H1 (cell line): ENCODE measurements around the gene UGGT2. TPM values are rescaled to one million over a fixed set of nuclear protein-coding genes. Genes with fewer than 3 reads are reported as not detected.
"Not testable (repeated sequence)": the region's sequence is repeated elsewhere in the genome, so short reads cannot be mapped to it uniquely, and the experiment has no call there.

ENCODE experiments used
- CTCF ChIA-PET: fragments of 300-600 bp; sonication (Branson Sonifier 250); formaldehyde crosslinking; loops from one replicate; lab custom pipeline; 2021; ENCODE audit not compliant: partially characterized antibody; lab: Charles Lee
- POLR2A ChIA-PET: fragments of 300-600 bp; sonication (Branson Sonifier 250); formaldehyde crosslinking; loops from one replicate; lab custom pipeline; 2021; ENCODE audit warnings: inconsistent platforms; ENCODE audit not compliant: partially characterized antibody; lab: Charles Lee
- DNase-seq, 2 experiments: peaks; one replicate each; pipeline versions ENCODE4 v3.0.0 to v3.0.0-alpha.2; 2010 to 2022; ENCODE audit warnings: low spot score in 2 of 2, low read depth in 1 of 2, mixed read lengths in 1 of 2
- FAIRE-seq: peaks from 2 replicates; lab custom pipeline; 2011; peaks lifted over from hg19 to GRCh38; lab: Jason Lieb, UNC
- H2AFZ ChIP-seq: 2 replicates; pipeline ENCODE4 v1.8.1; 2012; ENCODE audit warnings: low read length, inconsistent platforms
- H2AK5ac ChIP-seq: 2 replicates; pipeline ENCODE4 v1.6.1; 2013; ENCODE audit warnings: low read depth, low read length
- H2BK120ac ChIP-seq: replicated peaks from 2 replicates; pipeline ENCODE3; 2013; ENCODE audit warnings: low read depth, low read length, inconsistent platforms
- H2BK12ac ChIP-seq: 2 replicates; pipeline ENCODE4 v1.6.1; 2013; ENCODE audit warnings: low read depth, low read length
- H2BK15ac ChIP-seq: 2 replicates; pipeline ENCODE4 v1.6.1; 2013; ENCODE audit warnings: low read length
- H2BK20ac ChIP-seq: 2 replicates; pipeline ENCODE4 v1.6.1; 2013; ENCODE audit warnings: low read length
- H2BK5ac ChIP-seq: 2 replicates; pipeline ENCODE4 v1.6.1; 2013; ENCODE audit warnings: low read depth, low read length
- H3K14ac ChIP-seq: 2 replicates; pipeline ENCODE4 v1.6.1; 2013; ENCODE audit warnings: inconsistent platforms; ENCODE audit not compliant: insufficient read length
- H3K18ac ChIP-seq: 2 replicates; pipeline ENCODE4 v1.6.1; 2013; ENCODE audit warnings: low read length; ENCODE audit errors: extremely low read depth
- H3K23ac ChIP-seq: 2 replicates; pipeline ENCODE4 v1.6.1; 2013; ENCODE audit warnings: inconsistent platforms; ENCODE audit not compliant: insufficient read length
- H3K23me2 ChIP-seq: 2 replicates; pipeline ENCODE4 v1.6.1; 2013; ENCODE audit warnings: low read depth, low read length
- H3K27ac ChIP-seq: 2 replicates; pipeline ENCODE4 v1.6.1; 2011; ENCODE audit warnings: low read depth, low read length, inconsistent platforms
- H3K27me3 ChIP-seq, 4 experiments: replicated peaks in 1 of 4; 1 replicate in 1 of 4; 2 replicates in 3 of 4; pipeline versions ENCODE4 v1.6.1 to v1.8.1; 2011 to 2013; ENCODE audit warnings: low read length in 3 of 4, mild to moderate bottlenecking in 3 of 4, inconsistent platforms in 2 of 4, mixed read lengths in 2 of 4, moderate library complexity in 1 of 4; ENCODE audit not compliant: control insufficient read depth in 3 of 4, insufficient read depth in 3 of 4; ENCODE audit errors: extremely low read depth in 1 of 4
- H3K36me3 ChIP-seq, 4 experiments: 2 replicates each; pipeline versions ENCODE4 v1.6.1 to v1.8.1; 2011 to 2013; ENCODE audit warnings: mild to moderate bottlenecking in 4 of 4, low read length in 3 of 4, moderate library complexity in 2 of 4, control low read depth in 1 of 4, inconsistent platforms in 1 of 4; ENCODE audit not compliant: insufficient read depth in 4 of 4, control insufficient read depth in 2 of 4
- H3K4ac ChIP-seq: replicated peaks from 2 replicates; pipeline ENCODE3; 2013; ENCODE audit warnings: low read length, low read depth, mixed read lengths, inconsistent platforms; ENCODE audit not compliant: insufficient read length
- H3K4me1 ChIP-seq, 4 experiments: replicated peaks in 1 of 4; 1 replicate in 1 of 4; 2 replicates in 3 of 4; pipeline versions ENCODE4 v1.6.1 to v1.8.1; 2011 to 2013; ENCODE audit warnings: low read length in 3 of 4, inconsistent platforms in 2 of 4, mixed read lengths in 1 of 4; ENCODE audit not compliant: insufficient read depth in 4 of 4, control insufficient read depth in 3 of 4
- H3K4me2 ChIP-seq, 2 experiments: 2 replicates each; pipeline versions ENCODE4 v1.6.1 to v1.8.1; 2011 to 2013; ENCODE audit warnings: low read depth in 2 of 2, low read length in 2 of 2, control low read depth in 1 of 2, inconsistent platforms in 1 of 2, mild to moderate bottlenecking in 1 of 2; ENCODE audit not compliant: insufficient read depth in 1 of 2
- H3K4me3 ChIP-seq, 4 experiments: fragments of 200-600, 300-600 bp in 1 of 4; sonication (generic), shearing (Covaris generic), sonication (Bioruptor Twin) in 1 of 4; 2 replicates each; pipeline versions ENCODE4 v1.5.1 to v1.8.1; 2011 to 2016; ENCODE audit warnings: low read length in 4 of 4, low read depth in 3 of 4, control low read depth in 2 of 4, inconsistent platforms in 2 of 4, mild to moderate bottlenecking in 2 of 4, mixed read lengths in 1 of 4, moderate library complexity in 1 of 4; ENCODE audit not compliant: insufficient read depth in 2 of 4; ENCODE audit errors: extremely low read depth in 1 of 4
- H3K56ac ChIP-seq: replicated peaks from 2 replicates; pipeline ENCODE3; 2013; ENCODE audit warnings: low read depth, mild to moderate bottlenecking, mixed read lengths, low read length, inconsistent platforms; ENCODE audit not compliant: insufficient read length
- H3K79me1 ChIP-seq: 2 replicates; pipeline ENCODE4 v1.6.1; 2013; ENCODE audit warnings: low read depth, low read length, control low read depth
- H3K79me2 ChIP-seq, 2 experiments: 2 replicates each; pipeline versions ENCODE4 v1.6.1 to v1.8.1; 2012 to 2013; ENCODE audit warnings: low read length in 2 of 2, mild to moderate bottlenecking in 2 of 2, inconsistent platforms in 1 of 2; ENCODE audit not compliant: insufficient read depth in 2 of 2, control insufficient read depth in 1 of 2
- H3K9ac ChIP-seq, 4 experiments: replicated peaks in 1 of 4; 1 replicate in 1 of 4; 2 replicates in 3 of 4; pipeline versions ENCODE4 v1.6.1 to v1.8.1; 2011 to 2013; ENCODE audit warnings: low read depth in 3 of 4, low read length in 3 of 4, control low read depth in 2 of 4, mild to moderate bottlenecking in 2 of 4, moderate library complexity in 2 of 4, inconsistent platforms in 1 of 4; ENCODE audit errors: extremely low read depth in 1 of 4
- H3K9me3 ChIP-seq, 2 experiments: 2 replicates each; pipeline versions ENCODE4 v1.6.1 to v1.8.1; 2012 to 2013; ENCODE audit warnings: mild to moderate bottlenecking in 2 of 2, moderate library complexity in 2 of 2, control low read depth in 1 of 2, inconsistent platforms in 1 of 2, low read depth in 1 of 2, low read length in 1 of 2, mixed read lengths in 1 of 2; ENCODE audit not compliant: insufficient read depth in 2 of 2
- H4K20me1 ChIP-seq, 2 experiments: replicated peaks in 1 of 2; 2 replicates each; pipeline versions ENCODE3 to v1.8.1; 2011 to 2013; ENCODE audit warnings: inconsistent platforms in 2 of 2, low read length in 2 of 2, mild to moderate bottlenecking in 1 of 2; ENCODE audit not compliant: insufficient read depth in 2 of 2, control insufficient read depth in 1 of 2
- H4K5ac ChIP-seq: 2 replicates; pipeline ENCODE4 v1.6.1; 2013; ENCODE audit warnings: low read length, low read depth, mixed read lengths, inconsistent platforms; ENCODE audit not compliant: insufficient read length
- H4K8ac ChIP-seq: 2 replicates; pipeline ENCODE4 v1.8.0; 2013; ENCODE audit warnings: mild to moderate bottlenecking, moderate library complexity, low read length, inconsistent platforms; ENCODE audit not compliant: insufficient read depth; ENCODE audit errors: extremely low read depth
- H4K91ac ChIP-seq: replicated peaks from 2 replicates; pipeline ENCODE3; 2013; ENCODE audit warnings: low read length, mixed read lengths, inconsistent platforms; ENCODE audit not compliant: insufficient read length
- WGBS, 2 experiments: shearing (Covaris generic) in 1 of 2; methylation state at CpG; one replicate each; pipeline versions ENCODE4 v1.1.6 to v1.1.7; 2013 to 2015; ENCODE audit warnings: low lambda C conversion rate in 2 of 2, mixed read lengths in 2 of 2, inconsistent platforms in 1 of 2, low coverage in 1 of 2, missing lambda C conversion rate in 1 of 2; ENCODE audit not compliant: insufficient replicate concordance in 2 of 2, insufficient coverage in 1 of 2, insufficient read length in 1 of 2; ENCODE audit errors: extremely low coverage in 1 of 2, missing lambda C conversion rate in 1 of 2; 5-methylcytosine and 5-hydroxymethylcytosine counted together
- polyA plus RNA-seq, 7 experiments: library from polyadenylated mRNA; depleted of rRNA in 3 of 7; stranded (reverse) in 5 of 7; unstranded in 2 of 7; fragments of >200 nt in 5 of 7; fragments of 200-250 nt in 2 of 7; gene quantifications; 1 replicate in 5 of 7; 2 replicates in 1 of 7; 4 replicates in 1 of 7; pipeline versions ENCODE4 v1.2.1 to v1.2.3, GENCODE V29; 2011 to 2013; ENCODE audit warnings: missing spikeins in 2 of 7, mixed read lengths in 2 of 7
- total RNA-seq: library from RNA; stranded (reverse); fragmentation: NEBNext Ultra II Directional; extraction: Animal tissue kit (Norgen Biotek cat#: 25700); gene quantifications from 2 replicates; pipeline ENCODE4 v1.2.1, GENCODE V29; 2021

The UGGT2 gene
- total and polyA plus RNA-seq, 2 of the 8 experiments (the other 6 are each of a cell fraction or from before 2014, with no cell fraction given) = 5.9 to 25.1 TPM

DNA sequence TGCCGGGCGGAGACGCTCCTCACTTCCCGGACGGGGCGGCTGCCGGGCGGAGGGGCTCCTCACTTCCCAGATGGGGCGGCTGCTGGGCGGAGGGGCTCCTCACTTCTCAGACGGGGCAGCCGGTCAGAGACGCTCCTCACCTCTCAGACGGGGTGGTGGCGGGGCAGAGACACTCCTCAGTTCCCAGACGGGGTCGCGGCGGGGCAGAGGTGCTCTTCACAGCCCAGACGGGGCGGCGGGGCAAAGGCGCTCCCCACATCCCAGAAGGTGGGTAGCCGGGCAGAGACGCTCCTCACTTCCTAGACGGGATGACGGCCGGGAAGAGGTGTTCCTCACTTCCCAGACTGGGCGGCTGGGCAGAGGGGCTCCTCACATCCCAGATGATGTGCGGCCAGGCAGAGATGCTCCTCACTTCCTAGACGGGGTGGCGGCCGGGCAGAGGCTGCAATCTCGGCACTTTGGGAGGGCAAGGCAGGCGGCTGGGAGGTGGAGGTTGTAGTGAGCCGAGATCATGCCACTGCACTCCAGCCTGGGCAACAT is 124.8 kb downstream of the UGGT2 start:
- H2BK120ac ChIP-seq, H3K79me2 ChIP-seq, H3K23me2 ChIP-seq, H2BK15ac ChIP-seq, H3K14ac ChIP-seq, H3K56ac ChIP-seq, H3K23ac ChIP-seq, H3K4me3 ChIP-seq, H3K4me1 ChIP-seq, H2AFZ ChIP-seq, H2BK20ac ChIP-seq, DNase-seq, H3K9ac ChIP-seq, H3K4ac ChIP-seq, POLR2A ChIA-PET, H2BK5ac ChIP-seq, H2BK12ac ChIP-seq, H3K27ac ChIP-seq, H4K20me1 ChIP-seq, H4K8ac ChIP-seq, H4K91ac ChIP-seq, FAIRE-seq, H3K18ac ChIP-seq, H4K5ac ChIP-seq, CTCF ChIA-PET, H3K27me3 ChIP-seq, H3K4me2 ChIP-seq, H3K79me1 ChIP-seq, H2AK5ac ChIP-seq: not testable (repeated sequence)
- Histone ChIP-seq H3K36me3 (peaks cover 0 to 33% (median 8%) of the 10 kb centered on the region in 4 experiments; a peak in 4 of 8 replicates), H3K9me3 (peaks cover 26 to 36% of the 10 kb centered on the region in 2 experiments)
- WGBS, 2 experiments = 88% methylated on average over 16 of the region's 36 CpGs; no CpG with 5 or more reads in 1 of the 2 experiments
